ENCODE results near the gene RALBP1. TPM values are rescaled to one million over a fixed set of nuclear protein-coding genes. Genes with fewer than 3 reads are reported as not detected.

Gene RALBP1
- total and polyA plus RNA-seq, 9 of the 15 experiments (the other 6 are each of a cell fraction or from before 2014, with no cell fraction given) = 10.9 to 70.0 (median 61.3) TPM

DNA sequence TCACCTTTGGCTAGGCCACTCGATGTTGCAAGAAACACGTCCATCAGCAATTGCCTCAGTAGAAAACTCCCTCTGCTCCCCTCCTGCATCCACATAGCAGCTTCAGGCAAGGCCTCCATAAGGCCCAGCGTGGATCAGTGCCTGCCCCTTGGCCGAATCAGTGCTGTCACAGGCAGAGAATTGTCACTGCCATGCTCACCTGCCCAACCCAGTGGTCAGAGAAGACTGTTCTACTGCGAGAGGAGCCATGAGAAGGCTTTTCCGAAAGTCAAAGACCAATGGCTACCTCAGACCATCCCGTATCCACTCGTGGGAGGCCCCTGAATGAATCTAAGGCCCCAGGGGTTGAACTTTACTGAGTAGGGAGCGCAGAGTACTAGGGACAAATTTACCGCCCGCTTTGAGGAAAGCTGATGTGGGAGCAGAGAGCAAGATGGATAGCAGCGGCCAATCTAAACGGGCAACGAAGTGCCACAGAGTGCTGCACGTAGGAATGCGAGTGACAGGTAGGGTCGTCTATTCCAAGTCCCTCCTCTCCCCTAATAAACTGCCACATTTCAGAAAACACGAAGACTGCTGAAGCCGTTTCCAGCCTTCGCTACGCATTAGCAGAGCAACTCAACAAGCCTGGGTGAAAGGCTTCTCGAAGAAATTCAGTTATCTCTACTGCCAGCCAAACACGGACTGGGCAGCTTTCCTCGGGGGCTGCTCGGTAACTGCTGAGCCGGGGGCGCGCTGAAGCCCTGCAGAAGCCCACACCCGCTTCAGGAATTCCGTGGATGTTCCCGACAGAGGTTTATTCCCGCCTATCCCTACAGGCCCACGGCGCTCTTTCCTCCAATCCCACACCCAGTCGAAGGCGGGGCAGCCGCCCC lies 968 bp upstream of the RALBP1 start (continued):
- TF ChIP-seq RFX5 (IDR thresholded peaks at IDR 0.05; ENCODE audit: low read depth, low read length) (no peak), ZNF436 (CRISPR knock-in tag; IDR thresholded peaks at IDR 0.05) (no peak), ZNF124 (CRISPR knock-in tag; IDR thresholded peaks at IDR 0.05) (no peak), POLR2B (IDR thresholded peaks at IDR 0.05; ENCODE audit: low read depth, partially characterized antibody) (no peak), MIER1 (IDR thresholded peaks at IDR 0.05; ENCODE audit: low read depth) (no peak), MEIS2 (IDR thresholded peaks at IDR 0.05; ENCODE audit: partially characterized antibody) (no peak), SPI1 (IDR thresholded peaks at IDR 0.05; ENCODE audit: borderline replicate concordance, low read depth, low read length) (no peak), MCM5 (IDR thresholded peaks at IDR 0.05; ENCODE audit: low read depth) (no peak), PTTG1 (tag; IDR thresholded peaks at IDR 0.05; ENCODE audit: low read depth) (no peak), GATA2 (CRISPR knock-in tag; IDR thresholded peaks at IDR 0.05) (0 out of 2 replicates have a peak, but pooled peaks have one; percentile 37), GTF2E2 (tag; IDR thresholded peaks at IDR 0.05) (0 out of 2 replicates have a peak, but pooled peaks have one; percentile 10), ZNF766 (CRISPR knock-in tag; conservative IDR thresholded peaks at IDR 0.05) (peak; percentile 92), XRCC5 (IDR thresholded peaks at IDR 0.05; ENCODE audit: low read depth, low read length) (0 out of 2 replicates have a peak, but pooled peaks have one; percentile 49), SMARCC2 (IDR thresholded peaks at IDR 0.05; ENCODE audit: low read depth) (peak; percentile 47; the same call in 1 of the 2 replicates), ZNF175 (CRISPR knock-in tag; IDR thresholded peaks at IDR 0.05; ENCODE audit: low read depth) (no peak), SMARCA4 (IDR thresholded peaks at IDR 0.05) (peak; percentile 57; the same call in 1 of the 2 replicates)
- TF ChIP-seq, protein P1, sequence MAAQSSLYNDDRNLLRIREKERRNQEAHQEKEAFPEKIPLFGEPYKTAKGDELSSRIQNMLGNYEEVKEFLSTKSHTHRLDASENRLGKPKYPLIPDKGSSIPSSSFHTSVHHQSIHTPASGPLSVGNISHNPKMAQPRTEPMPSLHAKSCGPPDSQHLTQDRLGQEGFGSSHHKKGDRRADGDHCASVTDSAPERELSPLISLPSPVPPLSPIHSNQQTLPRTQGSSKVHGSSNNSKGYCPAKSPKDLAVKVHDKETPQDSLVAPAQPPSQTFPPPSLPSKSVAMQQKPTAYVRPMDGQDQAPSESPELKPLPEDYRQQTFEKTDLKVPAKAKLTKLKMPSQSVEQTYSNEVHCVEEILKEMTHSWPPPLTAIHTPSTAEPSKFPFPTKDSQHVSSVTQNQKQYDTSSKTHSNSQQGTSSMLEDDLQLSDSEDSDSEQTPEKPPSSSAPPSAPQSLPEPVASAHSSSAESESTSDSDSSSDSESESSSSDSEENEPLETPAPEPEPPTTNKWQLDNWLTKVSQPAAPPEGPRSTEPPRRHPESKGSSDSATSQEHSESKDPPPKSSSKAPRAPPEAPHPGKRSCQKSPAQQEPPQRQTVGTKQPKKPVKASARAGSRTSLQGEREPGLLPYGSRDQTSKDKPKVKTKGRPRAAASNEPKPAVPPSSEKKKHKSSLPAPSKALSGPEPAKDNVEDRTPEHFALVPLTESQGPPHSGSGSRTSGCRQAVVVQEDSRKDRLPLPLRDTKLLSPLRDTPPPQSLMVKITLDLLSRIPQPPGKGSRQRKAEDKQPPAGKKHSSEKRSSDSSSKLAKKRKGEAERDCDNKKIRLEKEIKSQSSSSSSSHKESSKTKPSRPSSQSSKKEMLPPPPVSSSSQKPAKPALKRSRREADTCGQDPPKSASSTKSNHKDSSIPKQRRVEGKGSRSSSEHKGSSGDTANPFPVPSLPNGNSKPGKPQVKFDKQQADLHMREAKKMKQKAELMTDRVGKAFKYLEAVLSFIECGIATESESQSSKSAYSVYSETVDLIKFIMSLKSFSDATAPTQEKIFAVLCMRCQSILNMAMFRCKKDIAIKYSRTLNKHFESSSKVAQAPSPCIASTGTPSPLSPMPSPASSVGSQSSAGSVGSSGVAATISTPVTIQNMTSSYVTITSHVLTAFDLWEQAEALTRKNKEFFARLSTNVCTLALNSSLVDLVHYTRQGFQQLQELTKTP (IDR thresholded peaks at IDR 0.05; ENCODE audit: low read depth in 1 of 2, partially characterized antibody in 2 of 2) = no peak
- TF ChIP-seq, protein P2, sequence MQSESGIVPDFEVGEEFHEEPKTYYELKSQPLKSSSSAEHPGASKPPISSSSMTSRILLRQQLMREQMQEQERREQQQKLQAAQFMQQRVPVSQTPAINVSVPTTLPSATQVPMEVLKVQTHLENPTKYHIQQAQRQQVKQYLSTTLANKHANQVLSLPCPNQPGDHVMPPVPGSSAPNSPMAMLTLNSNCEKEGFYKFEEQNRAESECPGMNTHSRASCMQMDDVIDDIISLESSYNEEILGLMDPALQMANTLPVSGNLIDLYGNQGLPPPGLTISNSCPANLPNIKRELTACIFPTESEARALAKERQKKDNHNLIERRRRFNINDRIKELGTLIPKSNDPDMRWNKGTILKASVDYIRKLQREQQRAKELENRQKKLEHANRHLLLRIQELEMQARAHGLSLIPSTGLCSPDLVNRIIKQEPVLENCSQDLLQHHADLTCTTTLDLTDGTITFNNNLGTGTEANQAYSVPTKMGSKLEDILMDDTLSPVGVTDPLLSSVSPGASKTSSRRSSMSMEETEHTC (IDR thresholded peaks at IDR 0.05) = no peak
- TF ChIP-seq, protein P3, sequence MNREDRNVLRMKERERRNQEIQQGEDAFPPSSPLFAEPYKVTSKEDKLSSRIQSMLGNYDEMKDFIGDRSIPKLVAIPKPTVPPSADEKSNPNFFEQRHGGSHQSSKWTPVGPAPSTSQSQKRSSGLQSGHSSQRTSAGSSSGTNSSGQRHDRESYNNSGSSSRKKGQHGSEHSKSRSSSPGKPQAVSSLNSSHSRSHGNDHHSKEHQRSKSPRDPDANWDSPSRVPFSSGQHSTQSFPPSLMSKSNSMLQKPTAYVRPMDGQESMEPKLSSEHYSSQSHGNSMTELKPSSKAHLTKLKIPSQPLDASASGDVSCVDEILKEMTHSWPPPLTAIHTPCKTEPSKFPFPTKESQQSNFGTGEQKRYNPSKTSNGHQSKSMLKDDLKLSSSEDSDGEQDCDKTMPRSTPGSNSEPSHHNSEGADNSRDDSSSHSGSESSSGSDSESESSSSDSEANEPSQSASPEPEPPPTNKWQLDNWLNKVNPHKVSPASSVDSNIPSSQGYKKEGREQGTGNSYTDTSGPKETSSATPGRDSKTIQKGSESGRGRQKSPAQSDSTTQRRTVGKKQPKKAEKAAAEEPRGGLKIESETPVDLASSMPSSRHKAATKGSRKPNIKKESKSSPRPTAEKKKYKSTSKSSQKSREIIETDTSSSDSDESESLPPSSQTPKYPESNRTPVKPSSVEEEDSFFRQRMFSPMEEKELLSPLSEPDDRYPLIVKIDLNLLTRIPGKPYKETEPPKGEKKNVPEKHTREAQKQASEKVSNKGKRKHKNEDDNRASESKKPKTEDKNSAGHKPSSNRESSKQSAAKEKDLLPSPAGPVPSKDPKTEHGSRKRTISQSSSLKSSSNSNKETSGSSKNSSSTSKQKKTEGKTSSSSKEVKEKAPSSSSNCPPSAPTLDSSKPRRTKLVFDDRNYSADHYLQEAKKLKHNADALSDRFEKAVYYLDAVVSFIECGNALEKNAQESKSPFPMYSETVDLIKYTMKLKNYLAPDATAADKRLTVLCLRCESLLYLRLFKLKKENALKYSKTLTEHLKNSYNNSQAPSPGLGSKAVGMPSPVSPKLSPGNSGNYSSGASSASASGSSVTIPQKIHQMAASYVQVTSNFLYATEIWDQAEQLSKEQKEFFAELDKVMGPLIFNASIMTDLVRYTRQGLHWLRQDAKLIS (CRISPR knock-in tag; IDR thresholded peaks at IDR 0.05) = no peak

Measured in K562 (cell line).